Neural cell (in vitro differentiated cells): Measurements from ENCODE around the gene TAOK2. TPM values are rescaled to one million over a fixed set of nuclear protein-coding genes. Genes with fewer than 3 reads are reported as not detected.

Source experiments
- H2AFZ ChIP-seq: fragments of 200-600, 300-800 bp; sonication (generic), shearing (Covaris generic); 2 replicates; pipeline ENCODE4 v1.6.0; 2014; ENCODE audit warnings: low read depth, mild to moderate bottlenecking, antibody characterized with exemption, low read length, moderate library complexity
- H3F3A ChIP-seq: fragments of 200-600 bp; shearing (Covaris generic); 2 replicates; pipeline ENCODE4 v1.6.1; 2016; ENCODE audit warnings: mild to moderate bottlenecking, moderate library complexity, mixed read lengths, antibody characterized with exemption, low read length; ENCODE audit not compliant: insufficient read depth, poor library complexity, severe bottlenecking
- H3K27ac ChIP-seq: fragments of 200-600, 300-800 bp; sonication (generic), shearing (Covaris generic); 2 replicates; pipeline ENCODE4 v1.5.1; 2014; ENCODE audit warnings: mild to moderate bottlenecking, low read length, moderate library complexity
- H3K27me3 ChIP-seq: fragments of 300-800, 200-600 bp; sonication (generic), shearing (Covaris generic); 2 replicates; pipeline ENCODE4 v1.6.0; 2014; ENCODE audit warnings: mild to moderate bottlenecking, low read depth, low read length, moderate library complexity; ENCODE audit not compliant: insufficient read depth
- H3K36me3 ChIP-seq: fragments of 300-800, 200-600 bp; sonication (generic), shearing (Covaris generic); 2 replicates; pipeline ENCODE4 v1.5.1; 2014; ENCODE audit warnings: mild to moderate bottlenecking, antibody characterized with exemption, low read length, moderate library complexity; ENCODE audit not compliant: insufficient read depth
- H3K4me2 ChIP-seq: fragments of 300-800, 200-600 bp; sonication (generic), shearing (Covaris generic); 2 replicates; pipeline ENCODE4 v1.6.0; 2014; ENCODE audit warnings: mild to moderate bottlenecking, low read length
- H3K4me3 ChIP-seq: fragments of 300-800, 200-600 bp; sonication (generic), shearing (Covaris generic); 2 replicates; pipeline ENCODE4 v1.5.1; 2014; ENCODE audit warnings: mild to moderate bottlenecking, low read length, moderate library complexity
- H3K79me2 ChIP-seq: fragments of 200-600 bp; shearing (Covaris generic); replicated peaks from 2 replicates; pipeline ENCODE4 v1.6.0; 2014; ENCODE audit warnings: mild to moderate bottlenecking, low read length, moderate library complexity; ENCODE audit not compliant: insufficient read depth
- H3K9ac ChIP-seq: fragments of 300-800, 200-600 bp; sonication (generic), shearing (Covaris generic); 2 replicates; pipeline ENCODE4 v1.6.1; 2016; ENCODE audit warnings: mild to moderate bottlenecking, low read length, mixed read lengths
- H3K9me2 ChIP-seq: fragments of 200-600 bp; shearing (Covaris generic); 2 replicates; pipeline ENCODE4 v1.6.1; 2016; ENCODE audit warnings: mild to moderate bottlenecking, low read length, mixed read lengths; ENCODE audit not compliant: insufficient read depth
- H3K9me3 ChIP-seq: fragments of 200-600, 300-800 bp; sonication (generic), shearing (Covaris generic); 2 replicates; pipeline ENCODE4 v1.6.1; 2016; ENCODE audit warnings: mild to moderate bottlenecking, mixed run types, low read length, moderate library complexity, mixed read lengths
- H4K20me1 ChIP-seq: fragments of 200-600 bp; shearing (Covaris generic); 2 replicates; pipeline ENCODE4 v1.6.1; 2016; ENCODE audit warnings: mild to moderate bottlenecking, mixed run types; ENCODE audit not compliant: insufficient read depth
- EP300 ChIP-seq: fragments of 450-650 bp; conservative IDR thresholded peaks from 2 replicates; pipeline ENCODE4 v1.6.1; 2014; ENCODE audit warnings: antibody characterized with exemption, mild to moderate bottlenecking, moderate library complexity; ENCODE audit not compliant: poor library complexity, severe bottlenecking
- EZH2 ChIP-seq: fragments of 200-600, 300-800 bp; shearing (Covaris generic), sonication (generic); IDR thresholded peaks from 2 replicates; pipeline ENCODE4 v1.6.1; 2014; ENCODE audit warnings: antibody characterized with exemption, low read length, borderline replicate concordance, mild to moderate bottlenecking; ENCODE audit not compliant: insufficient read depth, poor library complexity, severe bottlenecking
- MXI1 ChIP-seq: fragments of 450-650 bp; conservative IDR thresholded peaks from 2 replicates; pipeline ENCODE4 v1.6.1; 2014; ENCODE audit warnings: antibody characterized with exemption, mild to moderate bottlenecking; ENCODE audit not compliant: poor library complexity, severe bottlenecking
- POLR2AphosphoS5 ChIP-seq: IDR thresholded peaks from 2 replicates; pipeline ENCODE4 v1.6.1; 2012
- RAD21 ChIP-seq: fragments of 450-650 bp; conservative IDR thresholded peaks from 2 replicates; pipeline ENCODE4 v1.6.1; 2014; ENCODE audit warnings: antibody characterized with exemption, mild to moderate bottlenecking, moderate library complexity
- SMC3 ChIP-seq: fragments of 450-650 bp; conservative IDR thresholded peaks from 2 replicates; pipeline ENCODE4 v1.6.1; 2014; ENCODE audit warnings: antibody characterized with exemption, mild to moderate bottlenecking, moderate library complexity; ENCODE audit not compliant: poor library complexity
- TAF1 ChIP-seq: IDR thresholded peaks from 2 replicates; pipeline ENCODE4 v1.6.1; 2012; ENCODE audit warnings: low read depth
- polyA plus RNA-seq: library from polyadenylated mRNA; depleted of rRNA; stranded (reverse); fragments of >200 nt; gene quantifications from 2 replicates; pipeline ENCODE4 v1.2.3, GENCODE V29; 2014
- TF ChIP-seq, protein P1 (sequence below): IDR thresholded peaks from 2 replicates; pipeline ENCODE4 v1.6.1; 2012; ENCODE audit warnings: borderline replicate concordance
- TF ChIP-seq, protein P2 (sequence below): fragments of 450-650 bp; IDR thresholded peaks from 2 replicates; pipeline ENCODE4 v1.5.1; 2014; ENCODE audit warnings: antibody characterized with exemption, mild to moderate bottlenecking, moderate library complexity; ENCODE audit not compliant: poor library complexity, severe bottlenecking

TAOK2 gene
- polyA plus RNA-seq, 1 donor from 2014 or later, result 62.7 TPM

DNA sequence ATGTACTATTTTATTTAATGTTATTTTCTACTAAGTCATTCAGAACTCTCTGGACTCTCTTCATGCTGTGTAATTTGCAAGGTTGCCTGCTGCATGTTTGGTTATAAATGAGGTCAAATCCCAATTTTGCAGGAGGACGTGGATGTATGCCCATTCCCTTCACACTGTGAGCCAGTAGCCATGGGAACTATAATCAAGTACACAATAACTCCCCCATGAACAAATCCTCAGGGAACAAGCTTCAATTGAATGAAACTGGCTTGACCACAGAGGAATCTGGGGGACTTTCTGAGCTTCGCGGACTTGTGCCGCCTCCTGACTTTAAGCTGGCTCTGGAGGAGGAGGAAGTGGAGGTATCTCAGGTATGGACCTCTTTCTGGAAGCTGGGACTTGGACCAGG lies 33.0 kb upstream of the TAOK2 start:
- Histone ChIP-seq H3K79me2 (no peaks in the 10 kb centered on the region), H3K4me2 (no peak overlapping the region), H3K4me3 (no peak overlapping the region), H3K9me2 (no peaks in the 10 kb centered on the region), H3K9ac (no peak overlapping the region), H3K27me3 (no peaks in the 10 kb centered on the region), H2AFZ (no peak overlapping the region), H3F3A (no peaks in the 10 kb centered on the region), H3K27ac (no peak overlapping the region), H4K20me1 (no peaks in the 10 kb centered on the region), H3K9me3 (no peaks in the 10 kb centered on the region), H3K36me3 (no peaks in the 10 kb centered on the region)
- TF ChIP-seq SMC3, result no peak
- TF ChIP-seq MXI1, result no peak
- no peak for TF ChIP-seq EZH2
- no peak for TF ChIP-seq TAF1
- TF ChIP-seq POLR2AphosphoS5, result no peak
- TF ChIP-seq EP300, result no peak
- no peak for TF ChIP-seq RAD21
- TF ChIP-seq, protein P1, sequence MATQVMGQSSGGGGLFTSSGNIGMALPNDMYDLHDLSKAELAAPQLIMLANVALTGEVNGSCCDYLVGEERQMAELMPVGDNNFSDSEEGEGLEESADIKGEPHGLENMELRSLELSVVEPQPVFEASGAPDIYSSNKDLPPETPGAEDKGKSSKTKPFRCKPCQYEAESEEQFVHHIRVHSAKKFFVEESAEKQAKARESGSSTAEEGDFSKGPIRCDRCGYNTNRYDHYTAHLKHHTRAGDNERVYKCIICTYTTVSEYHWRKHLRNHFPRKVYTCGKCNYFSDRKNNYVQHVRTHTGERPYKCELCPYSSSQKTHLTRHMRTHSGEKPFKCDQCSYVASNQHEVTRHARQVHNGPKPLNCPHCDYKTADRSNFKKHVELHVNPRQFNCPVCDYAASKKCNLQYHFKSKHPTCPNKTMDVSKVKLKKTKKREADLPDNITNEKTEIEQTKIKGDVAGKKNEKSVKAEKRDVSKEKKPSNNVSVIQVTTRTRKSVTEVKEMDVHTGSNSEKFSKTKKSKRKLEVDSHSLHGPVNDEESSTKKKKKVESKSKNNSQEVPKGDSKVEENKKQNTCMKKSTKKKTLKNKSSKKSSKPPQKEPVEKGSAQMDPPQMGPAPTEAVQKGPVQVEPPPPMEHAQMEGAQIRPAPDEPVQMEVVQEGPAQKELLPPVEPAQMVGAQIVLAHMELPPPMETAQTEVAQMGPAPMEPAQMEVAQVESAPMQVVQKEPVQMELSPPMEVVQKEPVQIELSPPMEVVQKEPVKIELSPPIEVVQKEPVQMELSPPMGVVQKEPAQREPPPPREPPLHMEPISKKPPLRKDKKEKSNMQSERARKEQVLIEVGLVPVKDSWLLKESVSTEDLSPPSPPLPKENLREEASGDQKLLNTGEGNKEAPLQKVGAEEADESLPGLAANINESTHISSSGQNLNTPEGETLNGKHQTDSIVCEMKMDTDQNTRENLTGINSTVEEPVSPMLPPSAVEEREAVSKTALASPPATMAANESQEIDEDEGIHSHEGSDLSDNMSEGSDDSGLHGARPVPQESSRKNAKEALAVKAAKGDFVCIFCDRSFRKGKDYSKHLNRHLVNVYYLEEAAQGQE, result no peak
- TF ChIP-seq, protein P2, sequence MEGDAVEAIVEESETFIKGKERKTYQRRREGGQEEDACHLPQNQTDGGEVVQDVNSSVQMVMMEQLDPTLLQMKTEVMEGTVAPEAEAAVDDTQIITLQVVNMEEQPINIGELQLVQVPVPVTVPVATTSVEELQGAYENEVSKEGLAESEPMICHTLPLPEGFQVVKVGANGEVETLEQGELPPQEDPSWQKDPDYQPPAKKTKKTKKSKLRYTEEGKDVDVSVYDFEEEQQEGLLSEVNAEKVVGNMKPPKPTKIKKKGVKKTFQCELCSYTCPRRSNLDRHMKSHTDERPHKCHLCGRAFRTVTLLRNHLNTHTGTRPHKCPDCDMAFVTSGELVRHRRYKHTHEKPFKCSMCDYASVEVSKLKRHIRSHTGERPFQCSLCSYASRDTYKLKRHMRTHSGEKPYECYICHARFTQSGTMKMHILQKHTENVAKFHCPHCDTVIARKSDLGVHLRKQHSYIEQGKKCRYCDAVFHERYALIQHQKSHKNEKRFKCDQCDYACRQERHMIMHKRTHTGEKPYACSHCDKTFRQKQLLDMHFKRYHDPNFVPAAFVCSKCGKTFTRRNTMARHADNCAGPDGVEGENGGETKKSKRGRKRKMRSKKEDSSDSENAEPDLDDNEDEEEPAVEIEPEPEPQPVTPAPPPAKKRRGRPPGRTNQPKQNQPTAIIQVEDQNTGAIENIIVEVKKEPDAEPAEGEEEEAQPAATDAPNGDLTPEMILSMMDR, result no peak

DNA sequence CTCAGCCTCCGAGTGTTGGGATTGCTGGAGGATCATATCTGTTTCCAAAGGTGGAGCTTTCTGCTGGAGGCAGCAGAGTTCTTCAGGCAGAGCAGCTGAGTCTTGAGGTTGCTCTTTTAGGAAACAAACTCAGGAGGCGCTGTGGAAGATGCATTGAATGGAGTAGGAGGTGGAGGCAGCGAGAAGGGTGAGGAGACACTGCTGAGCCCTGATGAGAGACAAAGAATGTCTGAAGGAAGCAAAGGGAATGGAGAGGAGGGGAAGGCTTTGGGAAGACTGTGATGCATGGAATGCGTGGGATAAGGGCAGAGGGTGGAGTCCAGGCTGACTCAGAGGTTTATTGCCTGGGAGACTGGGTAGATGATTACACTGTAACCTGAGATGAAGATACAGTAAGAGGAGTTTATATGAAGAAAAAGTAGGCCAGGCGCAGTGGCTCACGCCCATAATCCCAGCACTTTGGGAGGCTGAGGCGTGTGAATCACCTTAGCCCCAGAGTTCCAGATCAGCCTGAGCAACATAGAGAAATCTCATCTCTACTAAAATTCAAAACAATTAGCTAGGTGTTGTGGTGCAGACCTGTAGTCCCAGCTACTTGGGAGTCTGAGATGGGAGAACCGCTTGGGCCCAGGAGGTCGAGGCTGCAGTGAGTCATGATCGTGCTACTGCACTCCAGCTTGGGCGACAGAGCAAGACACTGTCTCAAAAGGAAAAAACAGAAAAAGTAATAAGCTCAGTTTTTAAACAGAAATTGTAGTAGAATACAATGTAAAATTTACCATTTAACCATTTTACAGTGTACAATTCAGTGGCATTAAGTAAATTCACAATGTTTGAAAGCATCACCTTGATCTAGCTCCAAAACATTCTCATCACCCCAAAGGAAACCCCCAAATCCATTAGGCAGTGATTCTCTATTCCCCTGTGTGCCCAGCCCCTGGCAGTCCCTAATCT lies 29.5 kb upstream of the TAOK2 start:
- H3K27ac ChIP-seq, result no peak overlapping the region
- H4K20me1 ChIP-seq, result no peaks in the 10 kb centered on the region
- no peaks in the 10 kb centered on the region for H3F3A ChIP-seq
- no peaks in the 10 kb centered on the region for H3K9me3 ChIP-seq
- no peak overlapping the region for H2AFZ ChIP-seq
- no peak for TF ChIP-seq TAF1
- TF ChIP-seq, protein P1, result no peak
- TF ChIP-seq MXI1, result no peak
- TF ChIP-seq RAD21, result no peak
- no peak for TF ChIP-seq EP300
- no peak for TF ChIP-seq SMC3
- no peak for TF ChIP-seq POLR2AphosphoS5
- TF ChIP-seq EZH2, result no peak
- TF ChIP-seq, protein P2, result no peak
- H3K79me2 ChIP-seq, result no peaks in the 10 kb centered on the region
- no peak overlapping the region for H3K4me3 ChIP-seq
- no peaks in the 10 kb centered on the region for H3K9me2 ChIP-seq
- no peaks in the 10 kb centered on the region for H3K27me3 ChIP-seq
- H3K36me3 ChIP-seq, result no peaks in the 10 kb centered on the region
- no peak overlapping the region for H3K9ac ChIP-seq
- no peak overlapping the region for H3K4me2 ChIP-seq
